Left ventricle myocardium inferior (tissue), 1 donor: ENCODE results near the gene SNX11. TPM values are rescaled to one million over a fixed set of nuclear protein-coding genes. Genes with fewer than 3 reads are reported as not detected.
"Not testable (repeated sequence)": the region's sequence is repeated elsewhere in the genome, so short reads cannot be mapped to it uniquely, and the experiment has no call there.

Source experiments
- DNase-seq: peaks from one replicate; pipeline ENCODE4 v3.0.0-alpha.2; 2020
- H3K27ac ChIP-seq: fragments of 200-600 bp; replicated peaks from 2 replicates; pipeline ENCODE4 v1.8.0; 2021
- H3K27me3 ChIP-seq: fragments of 200-600 bp; 2 replicates; pipeline ENCODE4 v1.8.0; 2021; ENCODE audit warnings: low read depth
- H3K36me3 ChIP-seq: fragments of 200-600 bp; 2 replicates; pipeline ENCODE4 v1.8.0; 2021
- H3K4me1 ChIP-seq: fragments of 200-600 bp; 2 replicates; pipeline ENCODE4 v1.8.0; 2021
- H3K4me3 ChIP-seq: fragments of 200-600 bp; 2 replicates; pipeline ENCODE4 v1.8.0; 2021; ENCODE audit warnings: mild to moderate bottlenecking, moderate library complexity
- H3K9me3 ChIP-seq: fragments of 200-600 bp; replicated peaks from 2 replicates; pipeline ENCODE4 v1.8.0; 2021
- intact Hi-C: fragments of 100-400 bp; cut with micrococcal nuclease; formaldehyde crosslinking; loops from one replicate; pipeline ENCODE4 v1.11.0; 2022
- total RNA-seq: library from RNA; stranded (reverse); fragmentation: NEBNext Ultra II Directional; extraction: Animal tissue kit (Norgen Biotek cat#: 25700); gene quantifications from one replicate; pipeline ENCODE4 v1.2.1, GENCODE V29; 2021
- TF ChIP-seq, protein P1 (sequence below): fragments of 200-600 bp; IDR thresholded peaks from 2 replicates; pipeline ENCODE4 v1.8.0; 2021; ENCODE audit warnings: antibody characterized with exemption, mild to moderate bottlenecking, borderline replicate concordance
- donor health status: DM: no; HTN: yes; CAD: no; lungs with severe emphysema.

SNX11 gene
- total RNA-seq, 1 donor from 2014 or later: 11.3 TPM

DNA sequence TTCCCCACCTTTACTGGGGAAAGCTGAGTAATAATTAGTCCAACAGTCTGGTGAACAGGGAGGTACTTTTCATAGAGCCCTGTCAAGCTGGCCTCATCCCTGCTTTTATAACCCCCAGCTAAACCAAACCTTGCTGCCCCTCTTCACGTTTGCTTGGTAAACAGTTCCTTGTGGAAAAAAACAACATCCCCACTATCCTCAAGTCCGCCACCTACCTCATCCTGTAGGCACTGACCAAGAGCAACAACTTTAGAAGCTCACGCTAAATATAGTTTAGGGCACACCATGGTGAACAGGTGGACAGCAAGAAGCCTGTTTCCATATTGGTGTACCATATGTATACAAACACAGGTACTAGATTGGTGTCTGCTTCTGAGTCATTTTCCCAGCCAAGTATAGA is 42.9 kb upstream of the SNX11 start:
- Histone ChIP-seq H3K9me3 (no peaks in the 10 kb centered on the region), H3K27ac (peak overlapping the region; percentile 32), H3K36me3 (peaks cover 92% of the 10 kb centered on the region), H3K4me1 (peaks cover 75% of the 10 kb centered on the region), H3K27me3 (no peaks in the 10 kb centered on the region), H3K4me3 (no peak overlapping the region)
- DNase-seq: no peak
- intact Hi-C loops: no loop called here
- TF ChIP-seq, protein P1, sequence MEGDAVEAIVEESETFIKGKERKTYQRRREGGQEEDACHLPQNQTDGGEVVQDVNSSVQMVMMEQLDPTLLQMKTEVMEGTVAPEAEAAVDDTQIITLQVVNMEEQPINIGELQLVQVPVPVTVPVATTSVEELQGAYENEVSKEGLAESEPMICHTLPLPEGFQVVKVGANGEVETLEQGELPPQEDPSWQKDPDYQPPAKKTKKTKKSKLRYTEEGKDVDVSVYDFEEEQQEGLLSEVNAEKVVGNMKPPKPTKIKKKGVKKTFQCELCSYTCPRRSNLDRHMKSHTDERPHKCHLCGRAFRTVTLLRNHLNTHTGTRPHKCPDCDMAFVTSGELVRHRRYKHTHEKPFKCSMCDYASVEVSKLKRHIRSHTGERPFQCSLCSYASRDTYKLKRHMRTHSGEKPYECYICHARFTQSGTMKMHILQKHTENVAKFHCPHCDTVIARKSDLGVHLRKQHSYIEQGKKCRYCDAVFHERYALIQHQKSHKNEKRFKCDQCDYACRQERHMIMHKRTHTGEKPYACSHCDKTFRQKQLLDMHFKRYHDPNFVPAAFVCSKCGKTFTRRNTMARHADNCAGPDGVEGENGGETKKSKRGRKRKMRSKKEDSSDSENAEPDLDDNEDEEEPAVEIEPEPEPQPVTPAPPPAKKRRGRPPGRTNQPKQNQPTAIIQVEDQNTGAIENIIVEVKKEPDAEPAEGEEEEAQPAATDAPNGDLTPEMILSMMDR: no peak

DNA sequence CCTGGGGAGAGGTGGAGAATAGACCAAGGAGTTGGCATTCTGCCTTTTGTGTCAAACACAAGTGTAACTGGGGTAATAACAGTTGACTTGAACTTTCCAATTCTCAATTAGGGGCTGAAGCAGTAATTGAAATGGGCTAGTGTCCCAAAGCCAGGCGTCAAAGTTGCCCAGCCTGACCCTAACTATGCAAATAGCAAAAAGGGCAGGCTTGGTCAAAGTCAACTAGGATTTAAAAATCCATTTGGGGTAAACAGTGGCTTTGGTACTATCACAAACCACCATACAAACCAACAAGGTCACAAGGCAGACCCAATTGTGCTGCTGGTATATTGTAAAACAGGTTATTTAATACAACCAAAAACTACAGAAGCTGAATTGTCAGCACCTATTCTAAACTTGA is 41.4 kb upstream of the SNX11 start:
- no peak for DNase-seq
- Histone ChIP-seq H3K4me3 (no peak overlapping the region), H3K36me3 (peaks cover 93% of the 10 kb centered on the region), H3K27ac (peak overlapping the region; percentile 32), H3K4me1 (peaks cover 61% of the 10 kb centered on the region), H3K27me3 (no peaks in the 10 kb centered on the region), H3K9me3 (no peaks in the 10 kb centered on the region)
- intact Hi-C loops: no loop called here
- TF ChIP-seq, protein P1: no peak

DNA sequence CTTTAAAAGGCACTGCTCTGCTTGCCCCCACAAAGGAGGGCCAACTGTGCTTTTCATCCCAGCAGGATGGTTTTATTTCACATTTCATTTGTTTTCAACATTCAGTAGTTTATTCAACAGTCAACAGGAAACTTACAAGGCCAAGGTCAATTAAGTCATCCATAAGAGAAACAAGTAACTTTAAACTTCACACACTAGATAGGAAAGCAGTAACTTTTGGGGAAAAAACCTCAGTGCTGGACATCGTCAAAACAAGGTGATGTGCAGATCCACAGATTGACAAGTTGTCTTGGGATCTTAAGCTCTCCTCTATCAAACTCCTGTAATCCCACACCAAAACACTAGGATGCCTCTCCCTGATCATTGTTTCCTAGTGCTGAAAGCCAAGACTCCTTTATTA is 40.9 kb upstream of the SNX11 start:
- H3K36me3 ChIP-seq: peaks cover 93% of the 10 kb centered on the region
- H3K27me3 ChIP-seq: no peaks in the 10 kb centered on the region
- peak overlapping the region; percentile 32 for H3K27ac ChIP-seq
- no peak for DNase-seq
- TF ChIP-seq, protein P1: no peak
- intact Hi-C loops: no loop called here
- no peaks in the 10 kb centered on the region for H3K9me3 ChIP-seq
- no peak overlapping the region for H3K4me3 ChIP-seq
- H3K4me1 ChIP-seq: peaks cover 61% of the 10 kb centered on the region

DNA sequence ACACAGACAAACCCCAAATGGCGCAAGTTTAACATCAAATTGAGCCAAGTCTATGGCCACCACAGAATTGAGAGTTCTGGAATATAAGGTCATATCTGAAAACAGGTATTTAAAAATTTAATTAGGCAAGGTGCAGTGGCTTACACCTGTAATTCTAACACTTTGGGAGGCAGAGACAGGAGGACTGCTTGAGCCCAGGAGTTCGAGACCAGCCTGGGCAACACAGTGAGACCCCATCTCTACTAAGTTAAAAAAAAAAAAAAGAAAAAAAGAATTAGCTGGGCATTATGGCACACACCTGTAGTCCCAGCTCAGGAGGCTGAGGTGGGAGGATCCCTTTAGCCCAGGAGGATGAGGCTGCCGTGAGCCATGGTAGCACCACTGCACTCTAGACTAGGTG is 40.3 kb upstream of the SNX11 start:
- no peaks in the 10 kb centered on the region for H3K27me3 ChIP-seq
- peaks cover 59% of the 10 kb centered on the region for H3K4me1 ChIP-seq
- H3K27ac ChIP-seq: peak overlapping the region; percentile 32
- TF ChIP-seq, protein P1: no peak
- DNase-seq: no peak
- no peak overlapping the region for H3K4me3 ChIP-seq
- H3K36me3 ChIP-seq: peaks cover 87% of the 10 kb centered on the region
- H3K9me3 ChIP-seq: no peaks in the 10 kb centered on the region
- intact Hi-C loops: no loop called here

DNA sequence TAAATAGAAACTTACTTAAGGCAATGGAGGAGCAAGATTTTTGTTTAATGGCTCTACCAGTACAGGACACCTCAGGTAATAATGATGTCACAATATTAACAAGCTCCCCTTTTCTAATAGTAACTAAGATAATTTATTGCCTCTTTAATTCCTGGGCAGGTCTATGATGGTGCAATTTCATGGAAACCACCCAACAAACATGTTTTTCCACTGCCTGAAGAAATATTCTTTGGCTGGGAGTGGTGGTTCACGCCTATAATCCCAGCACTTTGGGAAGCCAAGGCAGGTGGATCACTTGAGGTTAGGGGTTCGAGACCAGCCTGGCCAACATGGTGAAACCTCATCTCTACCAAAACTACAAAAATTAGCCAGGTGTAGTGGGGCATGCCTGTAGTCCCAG is 39.8 kb upstream of the SNX11 start:
- H3K9me3 ChIP-seq, H3K4me3 ChIP-seq, H3K27me3 ChIP-seq, intact Hi-C loops, DNase-seq: not testable (repeated sequence)
- peaks cover 82% of the 10 kb centered on the region for H3K36me3 ChIP-seq
- peaks cover 53% of the 10 kb centered on the region for H3K4me1 ChIP-seq
- peak overlapping the region; percentile 12 for H3K27ac ChIP-seq

DNA sequence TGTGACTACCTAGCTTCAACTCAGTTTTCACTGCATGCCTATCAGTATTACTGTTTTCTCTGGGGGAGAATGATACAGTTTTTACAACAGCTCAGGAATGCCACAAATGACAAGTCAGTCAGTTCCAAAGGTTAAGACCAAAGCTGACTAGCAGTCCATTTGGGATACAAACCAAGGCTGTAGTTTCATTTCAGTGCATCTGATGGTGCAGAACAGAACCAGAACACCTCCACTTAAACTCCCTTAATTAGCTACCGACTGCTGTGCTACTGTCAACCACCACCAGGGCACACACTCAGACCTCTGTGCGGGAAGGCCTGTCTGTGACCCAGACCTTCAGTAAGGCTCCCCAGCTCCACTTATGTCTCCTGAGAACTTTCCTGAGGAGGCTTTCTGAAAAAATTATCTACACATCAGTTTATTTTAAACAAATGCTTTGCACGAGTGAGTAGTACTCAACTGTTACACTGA is 39.0 kb upstream of the SNX11 start:
- no peak for DNase-seq
- peak overlapping the region; percentile 12 for H3K27ac ChIP-seq
- peaks cover 46% of the 10 kb centered on the region for H3K4me1 ChIP-seq
- H3K9me3 ChIP-seq: no peaks in the 10 kb centered on the region
- no peak overlapping the region for H3K4me3 ChIP-seq
- intact Hi-C loops: no loop called here
- H3K27me3 ChIP-seq: no peaks in the 10 kb centered on the region
- TF ChIP-seq, protein P1: peak; percentile 38
- peaks cover 74% of the 10 kb centered on the region for H3K36me3 ChIP-seq
